Adipose tissue (tissue), 3 donors: ENCODE results near the gene PCGF3. TPM values are rescaled to one million over a fixed set of nuclear protein-coding genes. Genes with fewer than 3 reads are reported as not detected.
"Not testable (repeated sequence)": the region's sequence is repeated elsewhere in the genome, so short reads cannot be mapped to it uniquely, and the experiment has no call there.

Source experiments
- H3K27ac ChIP-seq: one replicate; pipeline ENCODE4 v1.5.1; 2013; ENCODE audit warnings: low read depth, low read length
- WGBS, 3 donors: extraction: QIAGEN DNeasy Blood & Tissue Kit; methylation state at CpG; one replicate each; pipeline ENCODE4 v1.1.7; 2013; 5-methylcytosine and 5-hydroxymethylcytosine counted together
- polyA plus RNA-seq, 3 donors: library from polyadenylated mRNA; stranded (reverse); fragments of 200-250 nt; gene quantifications; one replicate each; pipeline ENCODE4 v1.2.3, GENCODE V29; 2013
- donor health status: healthy with polysubstance abuse.
- donor health status: Bipolar disorder and iron deficiency.
- donor health status: healthy.

Gene PCGF3
- polyA plus RNA-seq, 3 donors: 15.8 to 38.9 (median 26.6) TPM

GRCh38 chr4:747546-748170 lies 42.0 kb downstream of the PCGF3 start:
- 92 to 98% (median 97%) methylated on average over 17 to 23 of the region's 34 CpGs for WGBS, 3 donors
- no peak overlapping the region for H3K27ac ChIP-seq

- H3K27ac ChIP-seq: no peak overlapping the region
- WGBS, 3 donors: 88 to 96% (median 92%) methylated on average over 19 of the region's 19 CpGs
Observed at GRCh38 chr4:748461-748860, 42.8 kb downstream of the PCGF3 start.

GRCh38 chr4:749698-750666 lies 44.4 kb downstream of the PCGF3 start:
- no peak overlapping the region for H3K27ac ChIP-seq
- WGBS, 3 donors: 70 to 94% (median 73%) methylated on average over 20 of the region's 20 CpGs

GRCh38 chr4:751676-752075 lies 46.0 kb downstream of the PCGF3 start:
- 87 to 90% (median 89%) methylated on average over 15 of the region's 15 CpGs for WGBS, 3 donors
- no peak overlapping the region for H3K27ac ChIP-seq

- no peak overlapping the region for H3K27ac ChIP-seq
- WGBS, 3 donors: 95 to 98% (median 95%) methylated on average over 23 to 25 of the region's 25 CpGs
Observed at GRCh38 chr4:752196-752861, 46.7 kb downstream of the PCGF3 start.

- not testable (repeated sequence) for H3K27ac ChIP-seq
- 94 to 98% (median 97%) methylated on average over 13 of the region's 13 CpGs for WGBS, 3 donors
Observed at GRCh38 chr4:753186-753585, 47.6 kb downstream of the PCGF3 start.

GRCh38 chr4:754221-755120 lies 48.8 kb downstream of the PCGF3 start:
- no peak overlapping the region for H3K27ac ChIP-seq
- 95 to 97% (median 95%) methylated on average over 32 of the region's 32 CpGs for WGBS, 3 donors

GRCh38 chr4:757111-757510 lies 51.5 kb downstream of the PCGF3 start:
- WGBS, 3 donors: 92% methylated on average over 20 of the region's 20 CpGs
- H3K27ac ChIP-seq: no peak overlapping the region

- not testable (repeated sequence) for H3K27ac ChIP-seq
- 73 to 90% (median 79%) methylated on average over 16 to 18 of the region's 24 CpGs for WGBS, 3 donors
Observed at GRCh38 chr4:759810-760209, 54.2 kb downstream of the PCGF3 start.

GRCh38 chr4:760616-761015 lies 55.0 kb downstream of the PCGF3 start:
- 94 to 96% (median 94%) methylated on average over 21 of the region's 21 CpGs for WGBS, 3 donors
- H3K27ac ChIP-seq: no peak overlapping the region

- WGBS, 3 donors: 93 to 97% (median 95%) methylated on average over 14 of the region's 14 CpGs
Observed at GRCh38 chr4:761086-761485, 55.5 kb downstream of the PCGF3 start.

GRCh38 chr4:761739-762138 lies 56.1 kb downstream of the PCGF3 start:
- H3K27ac ChIP-seq: no peak overlapping the region
- 96 to 98% (median 97%) methylated on average over 14 of the region's 14 CpGs for WGBS, 3 donors

More at GRCh38 chr4:761086-761485, 55.5 kb downstream of the PCGF3 start:
- H3K27ac ChIP-seq: no peak overlapping the region

GRCh38 chr4:762211-763190 lies 56.9 kb downstream of the PCGF3 start:
- WGBS, 3 donors: 76 to 88% (median 88%) methylated on average over 24 of the region's 24 CpGs
- no peak overlapping the region for H3K27ac ChIP-seq

GRCh38 chr4:763191-763810 lies 57.7 kb downstream of the PCGF3 start:
- no peak overlapping the region for H3K27ac ChIP-seq
- WGBS, 3 donors: 90 to 94% (median 93%) methylated on average over 23 of the region's 23 CpGs

- H3K27ac ChIP-seq: no peak overlapping the region
- WGBS, 3 donors: 91 to 94% (median 92%) methylated on average over 11 of the region's 11 CpGs
Observed at GRCh38 chr4:763922-764321, 58.3 kb downstream of the PCGF3 start.

GRCh38 chr4:764405-765169 lies 59.0 kb downstream of the PCGF3 start:
- H3K27ac ChIP-seq: no peak overlapping the region
- 87 to 92% (median 92%) methylated on average over 16 of the region's 16 CpGs for WGBS, 3 donors
